H1 (cell line): ENCODE data around the gene PTPRD. TPM values are rescaled to one million over a fixed set of nuclear protein-coding genes. Genes with fewer than 3 reads are reported as not detected.

ENCODE experiments used
- CTCF ChIA-PET: fragments of 300-600 bp; sonication (Branson Sonifier 250); formaldehyde crosslinking; loops from one replicate; lab custom pipeline; 2021; ENCODE audit not compliant: partially characterized antibody; lab: Charles Lee
- POLR2A ChIA-PET: fragments of 300-600 bp; sonication (Branson Sonifier 250); formaldehyde crosslinking; loops from one replicate; lab custom pipeline; 2021; ENCODE audit warnings: inconsistent platforms; ENCODE audit not compliant: partially characterized antibody; lab: Charles Lee
- DNase-seq, 2 experiments: peaks; one replicate each; pipeline versions ENCODE4 v3.0.0 to v3.0.0-alpha.2; 2010 to 2022; ENCODE audit warnings: low spot score in 2 of 2, low read depth in 1 of 2, mixed read lengths in 1 of 2
- FAIRE-seq: peaks from 2 replicates; lab custom pipeline; 2011; peaks lifted over from hg19 to GRCh38; lab: Jason Lieb, UNC
- H2AFZ ChIP-seq: 2 replicates; pipeline ENCODE4 v1.8.1; 2012; ENCODE audit warnings: low read length, inconsistent platforms
- H2AK5ac ChIP-seq: 2 replicates; pipeline ENCODE4 v1.6.1; 2013; ENCODE audit warnings: low read depth, low read length
- H2BK120ac ChIP-seq: replicated peaks from 2 replicates; pipeline ENCODE3; 2013; ENCODE audit warnings: low read depth, low read length, inconsistent platforms
- H2BK12ac ChIP-seq: 2 replicates; pipeline ENCODE4 v1.6.1; 2013; ENCODE audit warnings: low read depth, low read length
- H2BK15ac ChIP-seq: 2 replicates; pipeline ENCODE4 v1.6.1; 2013; ENCODE audit warnings: low read length
- H2BK20ac ChIP-seq: 2 replicates; pipeline ENCODE4 v1.6.1; 2013; ENCODE audit warnings: low read length
- H2BK5ac ChIP-seq: 2 replicates; pipeline ENCODE4 v1.6.1; 2013; ENCODE audit warnings: low read depth, low read length
- H3K14ac ChIP-seq: 2 replicates; pipeline ENCODE4 v1.6.1; 2013; ENCODE audit warnings: inconsistent platforms; ENCODE audit not compliant: insufficient read length
- H3K18ac ChIP-seq: 2 replicates; pipeline ENCODE4 v1.6.1; 2013; ENCODE audit warnings: low read length; ENCODE audit errors: extremely low read depth
- H3K23ac ChIP-seq: 2 replicates; pipeline ENCODE4 v1.6.1; 2013; ENCODE audit warnings: inconsistent platforms; ENCODE audit not compliant: insufficient read length
- H3K23me2 ChIP-seq: 2 replicates; pipeline ENCODE4 v1.6.1; 2013; ENCODE audit warnings: low read depth, low read length
- H3K27ac ChIP-seq: 2 replicates; pipeline ENCODE4 v1.6.1; 2011; ENCODE audit warnings: low read depth, low read length, inconsistent platforms
- H3K27me3 ChIP-seq, 4 experiments: replicated peaks in 1 of 4; 1 replicate in 1 of 4; 2 replicates in 3 of 4; pipeline versions ENCODE4 v1.6.1 to v1.8.1; 2011 to 2013; ENCODE audit warnings: low read length in 3 of 4, mild to moderate bottlenecking in 3 of 4, inconsistent platforms in 2 of 4, mixed read lengths in 2 of 4, moderate library complexity in 1 of 4; ENCODE audit not compliant: control insufficient read depth in 3 of 4, insufficient read depth in 3 of 4; ENCODE audit errors: extremely low read depth in 1 of 4
- H3K36me3 ChIP-seq, 4 experiments: 2 replicates each; pipeline versions ENCODE4 v1.6.1 to v1.8.1; 2011 to 2013; ENCODE audit warnings: mild to moderate bottlenecking in 4 of 4, low read length in 3 of 4, moderate library complexity in 2 of 4, control low read depth in 1 of 4, inconsistent platforms in 1 of 4; ENCODE audit not compliant: insufficient read depth in 4 of 4, control insufficient read depth in 2 of 4
- H3K4ac ChIP-seq: replicated peaks from 2 replicates; pipeline ENCODE3; 2013; ENCODE audit warnings: low read length, low read depth, mixed read lengths, inconsistent platforms; ENCODE audit not compliant: insufficient read length
- H3K4me1 ChIP-seq, 4 experiments: replicated peaks in 1 of 4; 1 replicate in 1 of 4; 2 replicates in 3 of 4; pipeline versions ENCODE4 v1.6.1 to v1.8.1; 2011 to 2013; ENCODE audit warnings: low read length in 3 of 4, inconsistent platforms in 2 of 4, mixed read lengths in 1 of 4; ENCODE audit not compliant: insufficient read depth in 4 of 4, control insufficient read depth in 3 of 4
- H3K4me2 ChIP-seq, 2 experiments: 2 replicates each; pipeline versions ENCODE4 v1.6.1 to v1.8.1; 2011 to 2013; ENCODE audit warnings: low read depth in 2 of 2, low read length in 2 of 2, control low read depth in 1 of 2, inconsistent platforms in 1 of 2, mild to moderate bottlenecking in 1 of 2; ENCODE audit not compliant: insufficient read depth in 1 of 2
- H3K4me3 ChIP-seq, 4 experiments: fragments of 200-600, 300-600 bp in 1 of 4; sonication (generic), shearing (Covaris generic), sonication (Bioruptor Twin) in 1 of 4; 2 replicates each; pipeline versions ENCODE4 v1.5.1 to v1.8.1; 2011 to 2016; ENCODE audit warnings: low read length in 4 of 4, low read depth in 3 of 4, control low read depth in 2 of 4, inconsistent platforms in 2 of 4, mild to moderate bottlenecking in 2 of 4, mixed read lengths in 1 of 4, moderate library complexity in 1 of 4; ENCODE audit not compliant: insufficient read depth in 2 of 4; ENCODE audit errors: extremely low read depth in 1 of 4
- H3K56ac ChIP-seq: replicated peaks from 2 replicates; pipeline ENCODE3; 2013; ENCODE audit warnings: low read depth, mild to moderate bottlenecking, mixed read lengths, low read length, inconsistent platforms; ENCODE audit not compliant: insufficient read length
- H3K79me1 ChIP-seq: 2 replicates; pipeline ENCODE4 v1.6.1; 2013; ENCODE audit warnings: low read depth, low read length, control low read depth
- H3K79me2 ChIP-seq, 2 experiments: 2 replicates each; pipeline versions ENCODE4 v1.6.1 to v1.8.1; 2012 to 2013; ENCODE audit warnings: low read length in 2 of 2, mild to moderate bottlenecking in 2 of 2, inconsistent platforms in 1 of 2; ENCODE audit not compliant: insufficient read depth in 2 of 2, control insufficient read depth in 1 of 2
- H3K9ac ChIP-seq, 4 experiments: replicated peaks in 1 of 4; 1 replicate in 1 of 4; 2 replicates in 3 of 4; pipeline versions ENCODE4 v1.6.1 to v1.8.1; 2011 to 2013; ENCODE audit warnings: low read depth in 3 of 4, low read length in 3 of 4, control low read depth in 2 of 4, mild to moderate bottlenecking in 2 of 4, moderate library complexity in 2 of 4, inconsistent platforms in 1 of 4; ENCODE audit errors: extremely low read depth in 1 of 4
- H3K9me3 ChIP-seq, 2 experiments: 2 replicates each; pipeline versions ENCODE4 v1.6.1 to v1.8.1; 2012 to 2013; ENCODE audit warnings: mild to moderate bottlenecking in 2 of 2, moderate library complexity in 2 of 2, control low read depth in 1 of 2, inconsistent platforms in 1 of 2, low read depth in 1 of 2, low read length in 1 of 2, mixed read lengths in 1 of 2; ENCODE audit not compliant: insufficient read depth in 2 of 2
- H4K20me1 ChIP-seq, 2 experiments: replicated peaks in 1 of 2; 2 replicates each; pipeline versions ENCODE3 to v1.8.1; 2011 to 2013; ENCODE audit warnings: inconsistent platforms in 2 of 2, low read length in 2 of 2, mild to moderate bottlenecking in 1 of 2; ENCODE audit not compliant: insufficient read depth in 2 of 2, control insufficient read depth in 1 of 2
- H4K5ac ChIP-seq: 2 replicates; pipeline ENCODE4 v1.6.1; 2013; ENCODE audit warnings: low read length, low read depth, mixed read lengths, inconsistent platforms; ENCODE audit not compliant: insufficient read length
- H4K8ac ChIP-seq: 2 replicates; pipeline ENCODE4 v1.8.0; 2013; ENCODE audit warnings: mild to moderate bottlenecking, moderate library complexity, low read length, inconsistent platforms; ENCODE audit not compliant: insufficient read depth; ENCODE audit errors: extremely low read depth
- H4K91ac ChIP-seq: replicated peaks from 2 replicates; pipeline ENCODE3; 2013; ENCODE audit warnings: low read length, mixed read lengths, inconsistent platforms; ENCODE audit not compliant: insufficient read length
- ASH2L ChIP-seq: fragments of 200-600, 300-600 bp; sonication (generic); IDR thresholded peaks from one replicate; pipeline ENCODE4 v1.7.1; 2017; ENCODE audit warnings: low read length
- BRCA1 ChIP-seq: IDR thresholded peaks from 2 replicates; pipeline ENCODE4 v1.6.1; 2012; ENCODE audit warnings: low read depth, low read length, improper control_type of control experiment
- E2F6 ChIP-seq: IDR thresholded peaks from 2 replicates; pipeline ENCODE4 v1.6.1; 2012; ENCODE audit warnings: inconsistent platforms
- HDAC2 ChIP-seq, 2 experiments: fragments of 300-600 bp in 1 of 2; sonication (generic) in 1 of 2; IDR thresholded peaks; 2 replicates each; pipeline ENCODE4 v1.6.1; 2011 to 2012; ENCODE audit warnings: low read depth in 2 of 2, low read length in 2 of 2, mild to moderate bottlenecking in 2 of 2, moderate library complexity in 2 of 2, borderline replicate concordance in 1 of 2, inconsistent platforms in 1 of 2
- KDM5A ChIP-seq: fragments of 200-600 bp; IDR thresholded peaks from 2 replicates; pipeline ENCODE4 v1.7.1; 2012; ENCODE audit warnings: mild to moderate bottlenecking, low read length, inconsistent platforms, mixed read lengths
- NANOG ChIP-seq: IDR thresholded peaks from 2 replicates; pipeline ENCODE4 v1.6.1; 2011; ENCODE audit warnings: low read length, low read depth, mild to moderate bottlenecking, inconsistent platforms; ENCODE audit not compliant: insufficient read depth, poor library complexity, severe bottlenecking
- RBBP5 ChIP-seq: IDR thresholded peaks from 2 replicates; pipeline ENCODE4 v1.7.1; 2012; ENCODE audit warnings: low read depth, mild to moderate bottlenecking, inconsistent platforms, low read length, moderate library complexity, borderline replicate concordance
- RXRA ChIP-seq: IDR thresholded peaks from 2 replicates; pipeline ENCODE4 v1.6.1; 2011; ENCODE audit warnings: low read depth, mild to moderate bottlenecking, low read length, moderate library complexity; ENCODE audit not compliant: insufficient read depth
- SP1 ChIP-seq: IDR thresholded peaks from 2 replicates; pipeline ENCODE4 v1.6.1; 2011; ENCODE audit warnings: low read depth, low read length
- TAF1 ChIP-seq: IDR thresholded peaks from 2 replicates; pipeline ENCODE4 v1.6.1; 2011; ENCODE audit warnings: mild to moderate bottlenecking, low read depth, low read length
- ZNF274 ChIP-seq: IDR thresholded peaks from 2 replicates; pipeline ENCODE4 v1.7.0; 2012; ENCODE audit warnings: low read length, borderline replicate concordance; ENCODE audit errors: extremely low read depth
- WGBS, 2 experiments: shearing (Covaris generic) in 1 of 2; methylation state at CpG; one replicate each; pipeline versions ENCODE4 v1.1.6 to v1.1.7; 2013 to 2015; ENCODE audit warnings: low lambda C conversion rate in 2 of 2, mixed read lengths in 2 of 2, inconsistent platforms in 1 of 2, low coverage in 1 of 2, missing lambda C conversion rate in 1 of 2; ENCODE audit not compliant: insufficient replicate concordance in 2 of 2, insufficient coverage in 1 of 2, insufficient read length in 1 of 2; ENCODE audit errors: extremely low coverage in 1 of 2, missing lambda C conversion rate in 1 of 2; 5-methylcytosine and 5-hydroxymethylcytosine counted together
- polyA plus RNA-seq, 7 experiments: library from polyadenylated mRNA; depleted of rRNA in 3 of 7; stranded (reverse) in 5 of 7; unstranded in 2 of 7; fragments of >200 nt in 5 of 7; fragments of 200-250 nt in 2 of 7; gene quantifications; 1 replicate in 5 of 7; 2 replicates in 1 of 7; 4 replicates in 1 of 7; pipeline versions ENCODE4 v1.2.1 to v1.2.3, GENCODE V29; 2011 to 2013; ENCODE audit warnings: missing spikeins in 2 of 7, mixed read lengths in 2 of 7
- total RNA-seq: library from RNA; stranded (reverse); fragmentation: NEBNext Ultra II Directional; extraction: Animal tissue kit (Norgen Biotek cat#: 25700); gene quantifications from 2 replicates; pipeline ENCODE4 v1.2.1, GENCODE V29; 2021

The PTPRD gene
- total and polyA plus RNA-seq, 2 of the 8 experiments (the other 6 are each of a cell fraction or from before 2014, with no cell fraction given): 17.2 to 77.0 TPM

- H3K79me1 ChIP-seq: no peaks in the 10 kb centered on the region
- H2BK12ac ChIP-seq: no peak overlapping the region
- no peak overlapping the region for H2BK120ac ChIP-seq
- no peak overlapping the region for H4K8ac ChIP-seq
- WGBS, 2 experiments: 85% methylated on average over 3 of the region's 3 CpGs; no CpG with 5 or more reads in 1 of the 2 experiments
- H2BK20ac ChIP-seq: no peak overlapping the region
- H3K27ac ChIP-seq: no peak overlapping the region
- no peak overlapping the region for H4K5ac ChIP-seq
- H2BK15ac ChIP-seq: no peak overlapping the region
- no peak overlapping the region; the same call in 1 of the 2 replicates for H3K18ac ChIP-seq
- H3K79me2 ChIP-seq: no peaks in the 10 kb centered on the region
- H3K4me2 ChIP-seq: no peak overlapping the region
- TF ChIP-seq ASH2L (no peak), E2F6 (no peak), HDAC2 (IDR thresholded peaks at IDR 0.05; ENCODE audit: borderline replicate concordance in 1 of 2, low read depth in 2 of 2, low read length in 2 of 2) (no peak), ZNF274 (no peak), BRCA1 (no peak), NANOG (no peak), RXRA (no peak), KDM5A (no peak), SP1 (no peak), TAF1 (no peak), RBBP5 (no peak)
- TF ChIP-seq, all 59 proteins: peak for 0
- H3K56ac ChIP-seq: no peak overlapping the region
- POLR2A ChIA-PET: no interaction called here
- DNase-seq (no peak), FAIRE-seq (no peak)
- H4K20me1 ChIP-seq: no peaks in the 10 kb centered on the region
- H3K4me3 ChIP-seq: no peak overlapping the region
- no peaks in the 10 kb centered on the region for H3K23me2 ChIP-seq
- no peak overlapping the region for H3K14ac ChIP-seq
- no peak overlapping the region for H4K91ac ChIP-seq
- H3K4me1 ChIP-seq: no peaks in the 10 kb centered on the region
- no peaks in the 10 kb centered on the region for H3K36me3 ChIP-seq
- no peak overlapping the region for H2AK5ac ChIP-seq
- H2AFZ ChIP-seq: peak overlapping the region; percentile 55; the same call in 1 of the 2 replicates
- H3K4ac ChIP-seq: no peak overlapping the region
- H3K27me3 ChIP-seq: no peaks in the 10 kb centered on the region
- H3K9me3 ChIP-seq: no peaks in the 10 kb centered on the region
- H2BK5ac ChIP-seq: no peak overlapping the region
- CTCF ChIA-PET: no interaction called here
- no peak overlapping the region for H3K23ac ChIP-seq
- H3K9ac ChIP-seq: no peak overlapping the region
Observed at GRCh38 chr9:9483175-9483574, 1129.6 kb downstream of the PTPRD start.
